Activated CD8-positive, alpha-beta memory T cell treated with anti-CD3 and anti-CD28 coated beads, Interleukin-2, amount 50 U/mL, for 4 hours (primary cell): ENCODE data around the gene GTF2F1.
"Not testable (repeated sequence)": the region's sequence is repeated elsewhere in the genome, so short reads cannot be mapped to it uniquely, and the experiment has no call there.

Source experiments
- DNase-seq: peaks from one replicate; pipeline ENCODE4 v3.0.0-alpha.2; 2020

The GTF2F1 gene

DNA sequence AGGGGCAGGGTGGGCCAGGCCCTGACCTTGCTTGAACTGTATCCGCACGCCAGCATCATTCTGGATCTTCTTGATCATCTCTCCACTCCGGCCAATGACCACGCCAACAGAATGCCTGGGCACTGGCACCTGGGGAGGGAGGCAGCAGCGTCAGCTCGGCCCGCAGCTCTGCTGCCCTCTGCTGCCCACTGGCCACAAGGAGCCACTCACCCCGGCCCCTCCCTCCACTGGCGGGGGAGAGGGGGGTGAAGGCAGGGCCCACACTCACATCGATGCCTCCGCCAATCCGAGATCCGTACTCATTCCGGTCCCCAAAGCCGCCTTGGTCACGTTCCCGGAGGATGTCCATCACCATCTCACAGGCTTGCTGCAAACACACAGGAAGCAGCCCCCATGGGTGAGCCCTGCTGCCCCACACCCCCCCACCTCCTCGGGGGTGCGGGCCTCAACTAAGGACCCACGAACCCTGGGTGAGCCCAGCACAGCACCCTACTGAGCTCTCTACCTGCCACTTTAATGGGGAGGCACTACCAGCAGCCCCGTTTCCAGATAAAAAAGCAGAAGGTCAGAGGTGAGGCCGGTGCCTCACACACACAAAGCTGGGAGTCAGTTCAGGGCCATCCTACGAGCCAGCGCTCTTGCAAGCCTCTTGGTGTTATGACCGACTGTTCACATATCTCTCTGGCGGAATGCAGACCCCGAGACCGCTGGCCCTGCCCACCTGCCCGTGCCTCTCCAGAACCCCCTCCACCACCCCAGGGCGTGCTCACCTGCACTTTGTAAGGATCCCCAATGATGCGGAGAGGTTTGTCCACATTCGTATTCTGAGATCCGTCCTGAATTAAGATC is 25.0 kb upstream of the GTF2F1 start:
- no peak for DNase-seq

DNA sequence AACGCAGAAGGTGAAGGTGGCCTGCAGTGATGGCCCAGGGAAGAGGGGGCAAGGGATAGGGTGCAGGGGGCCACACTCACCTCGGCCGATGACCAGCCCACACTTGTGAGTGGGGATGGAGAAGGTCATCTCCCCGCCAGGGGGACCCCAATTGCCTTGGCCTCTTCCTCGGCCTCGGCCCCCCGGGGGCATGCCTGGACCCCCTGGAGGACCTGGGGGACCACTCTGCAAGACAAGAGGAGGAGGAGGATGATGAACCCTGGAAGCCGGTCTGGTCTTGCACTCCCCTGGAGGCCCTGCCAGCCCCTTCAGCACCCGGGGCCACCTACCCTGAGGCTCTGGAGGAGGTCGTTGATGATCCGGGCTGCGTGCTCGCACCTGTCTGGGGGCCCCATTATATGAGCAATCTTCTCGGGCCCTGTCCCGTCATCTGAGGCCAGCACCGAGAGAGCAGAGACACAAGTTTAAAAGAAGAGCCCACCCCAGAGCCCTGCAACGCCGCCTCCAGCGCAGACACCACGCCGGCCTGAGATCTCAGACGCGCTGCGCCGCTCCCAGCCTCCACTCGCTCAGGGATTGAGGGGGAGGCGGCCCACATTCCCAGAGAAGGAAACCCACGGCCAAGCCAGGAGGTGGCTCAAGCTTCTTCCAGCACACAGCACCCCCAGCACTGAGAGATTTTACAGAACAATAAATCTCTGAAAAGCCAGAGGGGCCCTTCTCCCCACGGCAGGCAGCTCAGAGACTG is 23.9 kb upstream of the GTF2F1 start:
- DNase-seq: no peak

- DNase-seq: no peak
Measured at GRCh38 chr19:6415591-6416190, 22.7 kb upstream of the GTF2F1 start.

- no peak for DNase-seq
Measured at GRCh38 chr19:6414793-6415590, 22.0 kb upstream of the GTF2F1 start.

GRCh38 chr19:6413721-6414643 is 21.0 kb upstream of the GTF2F1 start:
- no peak for DNase-seq

GRCh38 chr19:6413291-6413690 is 20.3 kb upstream of the GTF2F1 start:
- no peak for DNase-seq

GRCh38 chr19:6412447-6413091 is 19.6 kb upstream of the GTF2F1 start:
- DNase-seq: peak; percentile 54

GRCh38 chr19:6412061-6412446 is 19.1 kb upstream of the GTF2F1 start:
- DNase-seq: no peak

DNA sequence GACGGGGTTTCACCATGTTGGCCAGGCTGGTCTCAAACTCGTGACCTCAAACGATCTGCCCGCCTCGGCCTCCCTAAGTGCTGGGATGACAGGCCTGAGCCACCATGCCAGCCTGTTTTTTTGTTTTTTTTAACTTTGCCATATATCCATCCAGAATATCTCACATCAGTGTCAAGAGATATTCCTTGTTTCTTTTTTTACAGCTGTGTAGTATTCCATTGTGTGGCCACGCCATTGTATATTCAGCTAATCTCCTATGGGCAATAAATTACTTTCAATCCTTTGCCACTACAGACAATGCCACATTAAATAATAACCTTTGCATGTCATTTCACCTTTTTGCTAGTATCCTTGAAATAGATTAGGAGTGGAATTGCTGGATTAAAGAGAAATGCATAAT is 16.4 kb upstream of the GTF2F1 start:
- DNase-seq: no peak

GRCh38 chr19:6406401-6406800 is 13.4 kb upstream of the GTF2F1 start:
- DNase-seq: no peak

GRCh38 chr19:6402837-6403608 is 10.1 kb upstream of the GTF2F1 start:
- no peak for DNase-seq

GRCh38 chr19:6402058-6402457 is 9.1 kb upstream of the GTF2F1 start:
- no peak for DNase-seq

- DNase-seq: not testable (repeated sequence)
Measured at GRCh38 chr19:6400062-6400944, 7.3 kb upstream of the GTF2F1 start.

- no peak for DNase-seq
Measured at GRCh38 chr19:6396305-6396704, 3.3 kb upstream of the GTF2F1 start.

GRCh38 chr19:6394831-6395230 is 1.9 kb upstream of the GTF2F1 start:
- no peak for DNase-seq

DNA sequence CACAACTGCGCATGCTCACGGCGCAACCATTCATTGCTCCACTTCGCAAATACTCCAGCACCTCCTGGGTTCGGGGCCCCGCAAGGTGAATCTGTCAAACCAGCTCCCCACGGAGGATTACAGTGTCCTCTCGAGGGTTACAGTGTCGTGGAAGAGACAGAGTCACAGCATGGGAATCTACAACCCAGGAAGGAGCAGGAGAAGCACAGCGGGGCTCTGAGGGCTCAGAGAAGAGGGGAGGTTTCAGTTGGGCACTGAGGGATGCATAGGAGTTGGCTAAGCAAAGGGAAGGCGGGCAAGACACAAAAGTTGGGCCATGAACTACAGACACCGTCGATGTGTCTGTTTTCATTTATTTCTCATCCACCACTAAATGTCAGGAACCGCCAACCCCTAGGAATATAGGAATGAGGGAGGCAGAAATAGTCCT is 1.0 kb upstream of the GTF2F1 start:
- DNase-seq: peak; percentile 70

- DNase-seq: no peak
Measured at GRCh38 chr19:6392221-6393073, 517 bp downstream of the GTF2F1 start.

DNA sequence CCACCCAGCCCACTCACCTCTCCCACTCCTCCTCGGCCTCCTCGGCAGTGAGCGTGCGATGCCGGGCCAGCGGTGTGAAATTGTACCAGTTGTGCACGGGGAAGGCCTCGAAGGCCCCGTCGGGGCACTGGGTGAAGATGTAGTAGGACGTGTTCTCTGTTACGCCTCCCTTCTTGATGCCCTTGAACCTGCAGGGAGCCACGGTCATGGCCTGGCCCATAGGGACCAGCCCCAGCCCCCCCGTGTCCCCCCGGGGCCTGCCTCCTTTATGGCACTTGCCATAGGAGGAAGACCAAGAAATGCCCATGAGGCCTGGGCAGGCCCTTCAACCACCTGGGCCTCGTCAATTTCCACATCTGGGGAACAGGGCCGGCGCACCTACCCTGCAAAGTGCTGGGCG is 5.6 kb downstream of the GTF2F1 start:
- no peak for DNase-seq
